ENCODE data around the gene EDA. TPM values are rescaled to one million over a fixed set of nuclear protein-coding genes. Genes with fewer than 3 reads are reported as not detected.

Gene EDA
- total RNA-seq, 1 donor: under 0.01 TPM

DNA sequence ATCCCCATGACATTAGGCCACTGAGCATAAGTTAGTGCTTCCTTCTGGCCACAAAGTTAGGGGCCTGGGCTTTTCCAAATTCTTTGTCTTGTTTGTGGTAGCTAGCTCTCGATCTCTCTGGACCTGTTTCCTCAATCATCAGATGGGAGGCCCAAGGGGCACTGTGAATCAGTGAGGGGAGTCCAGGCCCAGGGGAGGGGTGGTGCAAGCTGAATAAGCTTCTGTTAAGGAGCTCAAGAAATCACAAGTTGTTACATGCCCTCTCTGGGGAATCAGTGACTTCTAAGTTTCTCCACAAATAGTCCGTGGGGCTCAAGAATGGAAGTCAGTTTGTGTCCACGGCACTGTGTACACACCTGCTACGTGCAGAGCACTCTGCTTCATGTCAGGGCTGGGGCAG is 418.7 kb downstream of the EDA start:
- no peak for DNase-seq (ENCODE audit: insufficient read length, low spot score, missing footprints)
- H3K9me3 ChIP-seq (ENCODE audit: low read depth, low read length): no peaks in the 10 kb centered on the region

DNA sequence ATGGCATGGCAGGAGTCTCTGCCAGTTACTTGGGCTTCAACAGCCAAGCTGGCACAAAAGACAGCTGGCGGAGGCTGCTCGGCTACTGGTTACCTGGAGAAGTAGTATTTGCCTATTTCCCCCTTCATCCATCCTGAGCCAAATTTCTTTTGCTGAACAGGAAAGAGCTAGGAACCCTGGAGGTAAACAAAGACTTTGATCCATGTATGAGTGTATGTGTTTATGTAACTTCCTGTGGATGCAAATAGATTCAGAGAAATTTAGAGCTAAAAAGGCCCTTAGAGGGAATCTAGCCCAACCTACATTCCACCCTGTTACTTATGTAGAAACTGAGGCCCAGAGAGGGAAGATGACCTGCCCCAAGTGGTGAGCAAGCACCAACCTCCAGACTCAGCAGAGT is 422.6 kb downstream of the EDA start:
- Histone ChIP-seq H3K27ac (ENCODE audit: low read depth, low read length) (no peak overlapping the region), H3K79me2 (ENCODE audit: insufficient read depth, low read length) (no peaks in the 10 kb centered on the region), H2AFZ (ENCODE audit: low read length) (no peak overlapping the region), H3K27me3 (ENCODE audit: insufficient read depth, low read length) (peaks cover 6% of the 10 kb centered on the region), H3K4me2 (ENCODE audit: insufficient read depth, low read length) (no peak overlapping the region), H3K36me3 (ENCODE audit: insufficient read depth, low read length) (no peaks in the 10 kb centered on the region), H3K9me3 (ENCODE audit: low read depth, low read length) (no peaks in the 10 kb centered on the region), H3K4me3 (ENCODE audit: insufficient read depth, low read length) (no peak overlapping the region), H4K20me1 (ENCODE audit: insufficient read depth, low read length) (no peaks in the 10 kb centered on the region), H3K4me1 (ENCODE audit: insufficient read depth, low read length) (no peaks in the 10 kb centered on the region)
- TF ChIP-seq, protein P1, sequence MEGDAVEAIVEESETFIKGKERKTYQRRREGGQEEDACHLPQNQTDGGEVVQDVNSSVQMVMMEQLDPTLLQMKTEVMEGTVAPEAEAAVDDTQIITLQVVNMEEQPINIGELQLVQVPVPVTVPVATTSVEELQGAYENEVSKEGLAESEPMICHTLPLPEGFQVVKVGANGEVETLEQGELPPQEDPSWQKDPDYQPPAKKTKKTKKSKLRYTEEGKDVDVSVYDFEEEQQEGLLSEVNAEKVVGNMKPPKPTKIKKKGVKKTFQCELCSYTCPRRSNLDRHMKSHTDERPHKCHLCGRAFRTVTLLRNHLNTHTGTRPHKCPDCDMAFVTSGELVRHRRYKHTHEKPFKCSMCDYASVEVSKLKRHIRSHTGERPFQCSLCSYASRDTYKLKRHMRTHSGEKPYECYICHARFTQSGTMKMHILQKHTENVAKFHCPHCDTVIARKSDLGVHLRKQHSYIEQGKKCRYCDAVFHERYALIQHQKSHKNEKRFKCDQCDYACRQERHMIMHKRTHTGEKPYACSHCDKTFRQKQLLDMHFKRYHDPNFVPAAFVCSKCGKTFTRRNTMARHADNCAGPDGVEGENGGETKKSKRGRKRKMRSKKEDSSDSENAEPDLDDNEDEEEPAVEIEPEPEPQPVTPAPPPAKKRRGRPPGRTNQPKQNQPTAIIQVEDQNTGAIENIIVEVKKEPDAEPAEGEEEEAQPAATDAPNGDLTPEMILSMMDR (IDR thresholded peaks at IDR 0.05; ENCODE audit: extremely low read depth, low read depth, low read length): no peak
- no peak for DNase-seq (ENCODE audit: insufficient read length, low spot score, missing footprints)

More for the DNA sequence above, 418.7 kb downstream of the EDA start:
- Histone ChIP-seq H3K4me3 (ENCODE audit: insufficient read depth, low read length) (no peak overlapping the region), H3K79me2 (ENCODE audit: insufficient read depth, low read length) (no peaks in the 10 kb centered on the region), H4K20me1 (ENCODE audit: insufficient read depth, low read length) (no peaks in the 10 kb centered on the region), H3K36me3 (ENCODE audit: insufficient read depth, low read length) (no peaks in the 10 kb centered on the region), H3K4me1 (ENCODE audit: insufficient read depth, low read length) (no peaks in the 10 kb centered on the region), H2AFZ (ENCODE audit: low read length) (no peak overlapping the region), H3K27ac (ENCODE audit: low read depth, low read length) (no peak overlapping the region), H3K4me2 (ENCODE audit: insufficient read depth, low read length) (no peak overlapping the region), H3K27me3 (ENCODE audit: insufficient read depth, low read length) (peaks cover 9% of the 10 kb centered on the region)
- TF ChIP-seq, protein P1 (IDR thresholded peaks at IDR 0.05; ENCODE audit: extremely low read depth, low read depth, low read length): no peak

DNA sequence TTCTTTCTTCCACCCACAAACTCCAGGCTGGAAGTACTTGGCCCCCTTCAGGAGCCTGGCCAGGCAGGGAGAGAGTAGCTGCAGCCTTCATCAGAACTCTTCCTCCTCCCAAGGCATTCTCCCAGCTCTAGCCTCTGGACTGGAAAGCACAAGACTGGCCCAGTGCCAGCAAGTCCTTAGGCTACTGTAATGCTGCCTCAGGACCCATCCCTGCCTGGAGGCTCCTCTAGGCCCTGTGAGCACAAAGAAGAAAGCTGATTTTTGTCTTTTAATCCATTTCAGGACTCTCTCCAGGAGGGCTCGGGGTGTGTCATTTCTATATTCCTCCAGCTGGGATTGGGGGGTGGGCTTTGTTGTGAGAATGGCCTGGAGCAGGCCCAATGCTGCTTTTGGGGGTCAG is 423.0 kb downstream of the EDA start:
- DNase-seq (ENCODE audit: insufficient read length, low spot score, missing footprints): no peak
- H3K4me1 ChIP-seq (ENCODE audit: insufficient read depth, low read length): no peaks in the 10 kb centered on the region
- no peaks in the 10 kb centered on the region for H4K20me1 ChIP-seq (ENCODE audit: insufficient read depth, low read length)
- H3K4me3 ChIP-seq (ENCODE audit: insufficient read depth, low read length): no peak overlapping the region
- H3K27me3 ChIP-seq (ENCODE audit: insufficient read depth, low read length): peaks cover 6% of the 10 kb centered on the region
- TF ChIP-seq, protein P1 (IDR thresholded peaks at IDR 0.05; ENCODE audit: extremely low read depth, low read depth, low read length): no peak
- no peaks in the 10 kb centered on the region for H3K79me2 ChIP-seq (ENCODE audit: insufficient read depth, low read length)
- no peaks in the 10 kb centered on the region for H3K9me3 ChIP-seq (ENCODE audit: low read depth, low read length)
- H3K27ac ChIP-seq (ENCODE audit: low read depth, low read length): no peak overlapping the region
- no peak overlapping the region for H2AFZ ChIP-seq (ENCODE audit: low read length)
- no peaks in the 10 kb centered on the region for H3K36me3 ChIP-seq (ENCODE audit: insufficient read depth, low read length)
- no peak overlapping the region for H3K4me2 ChIP-seq (ENCODE audit: insufficient read depth, low read length)

DNA sequence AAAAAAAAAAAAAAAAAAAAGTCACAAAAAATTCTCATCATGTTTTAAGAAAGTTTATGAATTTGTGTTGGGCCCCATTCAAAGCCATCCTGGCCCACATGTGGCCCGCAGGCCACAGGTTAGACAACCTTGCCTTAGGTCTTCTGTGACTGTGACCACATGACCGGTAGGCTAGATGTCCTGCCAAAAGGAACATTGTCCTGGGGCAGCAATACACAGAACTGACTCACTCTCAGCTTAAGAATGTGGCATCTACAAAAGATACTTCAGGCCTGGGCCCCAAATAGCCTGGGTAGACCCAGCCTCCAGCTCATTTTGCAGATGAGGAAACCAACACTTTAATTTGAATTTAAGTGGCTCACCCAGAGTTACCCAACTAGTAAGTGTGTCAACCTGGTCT is 423.8 kb downstream of the EDA start:
- Histone ChIP-seq H3K4me1 (ENCODE audit: insufficient read depth, low read length) (no peaks in the 10 kb centered on the region), H3K27ac (ENCODE audit: low read depth, low read length) (no peak overlapping the region), H3K4me3 (ENCODE audit: insufficient read depth, low read length) (no peak overlapping the region), H3K9me3 (ENCODE audit: low read depth, low read length) (no peaks in the 10 kb centered on the region), H3K4me2 (ENCODE audit: insufficient read depth, low read length) (no peak overlapping the region), H3K27me3 (ENCODE audit: insufficient read depth, low read length) (peaks cover 6% of the 10 kb centered on the region), H2AFZ (ENCODE audit: low read length) (no peak overlapping the region), H3K79me2 (ENCODE audit: insufficient read depth, low read length) (no peaks in the 10 kb centered on the region), H3K36me3 (ENCODE audit: insufficient read depth, low read length) (no peaks in the 10 kb centered on the region), H4K20me1 (ENCODE audit: insufficient read depth, low read length) (no peaks in the 10 kb centered on the region)
- DNase-seq (ENCODE audit: insufficient read length, low spot score, missing footprints): no peak
- TF ChIP-seq, protein P1 (IDR thresholded peaks at IDR 0.05; ENCODE audit: extremely low read depth, low read depth, low read length): no peak

Measured in osteoblast (primary cell).